HL-60 (cell line): Measurements from ENCODE around the gene MIPOL1.

Experiments used
- DNase-seq, 2 experiments: peaks; one replicate each; pipeline ENCODE4 v3.0.0-alpha.2; 2010 to 2020; ENCODE audit warnings: low read depth in 1 of 2, low spot score in 1 of 2
- H3K27ac ChIP-seq: fragments of 250-450 bp; sonication (Bioruptor Pico); replicated peaks from 2 replicates; pipeline ENCODE4 v1.5.1; 2020; ENCODE audit warnings: mild to moderate bottlenecking, moderate library complexity
- H3K27me3 ChIP-seq: fragments of 250-450 bp; sonication (Bioruptor Pico); 2 replicates; pipeline ENCODE4 v1.5.1; 2021; ENCODE audit warnings: mild to moderate bottlenecking, moderate library complexity; ENCODE audit not compliant: insufficient read depth, poor library complexity, severe bottlenecking
- H3K4me3 ChIP-seq: replicated peaks from 2 replicates; pipeline ENCODE4 v1.5.1; 2011; ENCODE audit warnings: mild to moderate bottlenecking, control low read depth, low read length; ENCODE audit not compliant: insufficient read depth
- GABPA ChIP-seq: IDR thresholded peaks from 2 replicates; pipeline ENCODE4 v1.6.1; 2012; ENCODE audit warnings: low read depth
- POLR2AphosphoS5 ChIP-seq: IDR thresholded peaks from 2 replicates; pipeline ENCODE4 v1.6.1; 2012; ENCODE audit warnings: low read depth
- REST ChIP-seq: IDR thresholded peaks from 2 replicates; pipeline ENCODE4 v1.6.1; 2012; ENCODE audit warnings: low read depth; ENCODE audit not compliant: insufficient replicate concordance
- SPI1 ChIP-seq: IDR thresholded peaks from 2 replicates; pipeline ENCODE4 v1.6.1; 2012; ENCODE audit warnings: low read depth, mild to moderate bottlenecking, borderline replicate concordance
- TF ChIP-seq, protein P1 (sequence below): IDR thresholded peaks from one replicate; pipeline ENCODE4 v1.5.1; 2011; ENCODE audit warnings: low read length, control low read depth, inconsistent platforms; ENCODE audit not compliant: insufficient read depth

Gene MIPOL1

GRCh38 chr14:37586797-37587130 lies 389.0 kb downstream of the MIPOL1 start:
- Histone ChIP-seq H3K27me3 (peaks cover 51% of the 10 kb centered on the region), H3K27ac (no peak overlapping the region), H3K4me3 (no peak overlapping the region)
- no peak for TF ChIP-seq POLR2AphosphoS5
- no peak for TF ChIP-seq GABPA
- TF ChIP-seq REST = no peak
- TF ChIP-seq, protein P1, sequence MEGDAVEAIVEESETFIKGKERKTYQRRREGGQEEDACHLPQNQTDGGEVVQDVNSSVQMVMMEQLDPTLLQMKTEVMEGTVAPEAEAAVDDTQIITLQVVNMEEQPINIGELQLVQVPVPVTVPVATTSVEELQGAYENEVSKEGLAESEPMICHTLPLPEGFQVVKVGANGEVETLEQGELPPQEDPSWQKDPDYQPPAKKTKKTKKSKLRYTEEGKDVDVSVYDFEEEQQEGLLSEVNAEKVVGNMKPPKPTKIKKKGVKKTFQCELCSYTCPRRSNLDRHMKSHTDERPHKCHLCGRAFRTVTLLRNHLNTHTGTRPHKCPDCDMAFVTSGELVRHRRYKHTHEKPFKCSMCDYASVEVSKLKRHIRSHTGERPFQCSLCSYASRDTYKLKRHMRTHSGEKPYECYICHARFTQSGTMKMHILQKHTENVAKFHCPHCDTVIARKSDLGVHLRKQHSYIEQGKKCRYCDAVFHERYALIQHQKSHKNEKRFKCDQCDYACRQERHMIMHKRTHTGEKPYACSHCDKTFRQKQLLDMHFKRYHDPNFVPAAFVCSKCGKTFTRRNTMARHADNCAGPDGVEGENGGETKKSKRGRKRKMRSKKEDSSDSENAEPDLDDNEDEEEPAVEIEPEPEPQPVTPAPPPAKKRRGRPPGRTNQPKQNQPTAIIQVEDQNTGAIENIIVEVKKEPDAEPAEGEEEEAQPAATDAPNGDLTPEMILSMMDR = no peak
- no peak for TF ChIP-seq SPI1
- DNase-seq = no peak

DNA sequence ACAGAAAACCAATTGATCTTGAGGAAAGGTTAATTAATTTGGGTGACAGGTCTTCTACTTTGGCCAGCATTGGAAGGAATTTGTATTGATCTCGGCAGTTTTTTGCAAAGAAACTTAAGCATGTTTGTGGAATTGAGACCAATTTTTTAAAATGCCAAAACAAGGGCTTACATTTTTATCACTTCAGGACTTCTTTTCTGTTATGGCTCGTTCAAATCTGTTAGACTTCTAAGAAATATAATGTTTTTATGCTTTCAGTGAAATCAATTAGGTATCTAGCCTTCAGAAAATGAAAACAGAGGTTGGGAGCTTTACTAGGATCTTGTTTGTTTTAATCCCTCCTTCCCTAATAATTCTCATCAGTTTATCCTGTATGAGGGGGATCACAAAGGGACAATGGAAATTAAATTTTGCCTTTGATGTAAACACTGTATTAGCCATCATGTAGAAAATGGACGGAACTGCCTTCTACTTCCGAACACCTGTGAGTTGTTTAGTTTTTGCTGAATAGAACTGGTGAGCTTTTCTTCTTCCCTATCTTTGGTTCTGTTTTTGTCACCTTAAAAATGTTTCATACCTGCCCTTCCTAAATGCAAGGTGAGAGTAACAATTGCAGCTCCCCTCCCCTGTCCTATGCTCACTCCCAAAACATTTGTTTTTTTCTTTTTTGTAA lies 389.5 kb downstream of the MIPOL1 start:
- no peak for DNase-seq
- no peak for TF ChIP-seq GABPA
- no peak for TF ChIP-seq SPI1
- no peak for TF ChIP-seq POLR2AphosphoS5
- TF ChIP-seq, protein P1 = no peak
- no peak for TF ChIP-seq REST
- Histone ChIP-seq H3K27ac (no peak overlapping the region), H3K27me3 (peaks cover 51% of the 10 kb centered on the region), H3K4me3 (no peak overlapping the region)

- DNase-seq = no peak
Observed at GRCh38 chr14:37587881-37588666, 390.3 kb downstream of the MIPOL1 start.

More at GRCh38 chr14:37587881-37588666, 390.3 kb downstream of the MIPOL1 start:
- Histone ChIP-seq H3K4me3 (no peak overlapping the region), H3K27ac (no peak overlapping the region), H3K27me3 (peaks cover 57% of the 10 kb centered on the region)
- no peak for TF ChIP-seq SPI1
- no peak for TF ChIP-seq POLR2AphosphoS5
- TF ChIP-seq GABPA = no peak
- TF ChIP-seq, protein P1 = no peak
- no peak for TF ChIP-seq REST
